HG02610 (cell line): Measurements from ENCODE around the gene RBL1.
"Not testable (repeated sequence)": the region's sequence is repeated elsewhere in the genome, so short reads cannot be mapped to it uniquely, and the experiment has no call there.

Experiments used
- ATAC-seq: cut with Tn5 transposase; IDR thresholded peaks from one replicate; pipeline ENCODE4 v1.9.1; 2021; ENCODE audit warnings: mild to moderate bottlenecking, moderate library complexity; ENCODE audit not compliant: unreplicated experiment

Gene RBL1

DNA sequence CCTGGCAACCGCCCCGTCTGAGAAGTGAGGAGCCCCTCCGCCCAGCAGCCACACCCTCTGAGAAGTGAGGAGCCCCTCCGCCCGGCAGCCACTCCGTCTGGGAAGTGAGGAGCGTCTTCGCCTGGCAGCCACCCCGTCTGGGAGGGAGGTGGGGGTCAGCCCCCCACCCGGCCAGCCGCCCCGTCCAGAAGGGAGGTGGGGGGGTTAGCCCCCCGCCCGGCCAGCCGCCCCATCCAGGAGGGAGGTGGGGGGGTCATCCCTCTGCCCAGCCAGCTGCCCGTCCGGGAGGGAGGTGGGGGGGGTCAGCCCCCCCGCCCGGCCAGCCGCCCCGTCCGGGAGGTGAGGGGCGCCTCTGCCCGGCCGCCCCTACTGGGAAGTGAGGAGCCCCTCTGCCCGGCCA lies 95.6 kb downstream of the RBL1 start:
- not testable (repeated sequence) for ATAC-seq

DNA sequence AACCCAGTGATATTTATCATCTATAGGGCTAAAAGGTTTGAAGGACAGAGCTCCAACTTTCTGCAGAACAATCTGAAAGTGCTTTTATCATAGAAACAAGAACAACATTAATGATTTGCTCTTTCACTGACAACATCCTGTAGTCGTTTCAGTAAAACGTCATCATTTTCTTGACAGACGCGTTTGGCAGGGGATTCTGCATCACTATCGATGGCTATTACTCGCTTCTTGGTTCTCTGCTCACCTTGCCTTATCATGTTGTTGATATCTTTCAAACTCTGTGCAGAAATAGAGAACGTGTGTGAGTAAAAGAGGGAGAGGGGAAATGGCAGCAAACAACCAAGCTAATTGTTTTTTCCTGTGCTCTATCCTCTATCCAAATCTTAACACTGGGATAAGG lies 97.1 kb downstream of the RBL1 start:
- ATAC-seq: no peak

DNA sequence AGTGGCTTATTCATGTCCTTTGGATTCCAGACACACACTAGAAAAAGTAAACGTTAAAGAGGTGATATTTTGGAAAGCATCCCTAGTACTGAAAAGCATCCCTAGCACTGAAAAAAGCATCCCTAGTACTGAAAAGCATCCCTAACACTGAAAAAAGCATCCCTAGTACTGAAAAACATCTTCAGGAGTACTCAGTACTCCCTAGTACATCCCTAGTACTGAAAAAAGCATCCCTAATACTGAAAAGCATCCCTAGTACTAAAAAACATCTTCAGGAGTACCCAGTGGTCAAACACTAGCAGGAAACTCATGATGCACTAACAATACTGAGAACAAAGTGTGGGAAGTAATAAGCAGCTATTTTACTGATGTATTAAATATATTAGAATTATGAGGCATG lies 98.7 kb downstream of the RBL1 start:
- no peak for ATAC-seq

DNA sequence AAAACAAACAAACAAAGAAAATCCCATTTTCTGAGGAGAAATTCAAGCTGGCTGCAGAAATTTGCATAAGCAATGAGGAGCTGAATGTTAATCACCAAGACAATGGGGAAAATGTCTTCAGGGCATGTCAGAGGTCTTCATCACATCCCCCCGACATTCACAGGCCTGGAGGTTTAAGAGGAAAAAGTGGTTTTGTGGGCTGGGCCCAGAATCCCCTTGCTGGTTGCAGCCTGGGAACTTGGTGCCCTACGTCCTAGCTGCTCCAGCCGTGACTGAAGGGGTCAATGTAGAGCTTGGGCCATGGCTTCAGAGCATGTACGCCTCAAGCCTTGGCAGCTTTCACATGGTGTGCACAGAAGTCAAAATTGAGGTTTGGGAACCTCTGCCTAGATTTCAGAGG lies 101.6 kb downstream of the RBL1 start:
- ATAC-seq: not testable (repeated sequence)

DNA sequence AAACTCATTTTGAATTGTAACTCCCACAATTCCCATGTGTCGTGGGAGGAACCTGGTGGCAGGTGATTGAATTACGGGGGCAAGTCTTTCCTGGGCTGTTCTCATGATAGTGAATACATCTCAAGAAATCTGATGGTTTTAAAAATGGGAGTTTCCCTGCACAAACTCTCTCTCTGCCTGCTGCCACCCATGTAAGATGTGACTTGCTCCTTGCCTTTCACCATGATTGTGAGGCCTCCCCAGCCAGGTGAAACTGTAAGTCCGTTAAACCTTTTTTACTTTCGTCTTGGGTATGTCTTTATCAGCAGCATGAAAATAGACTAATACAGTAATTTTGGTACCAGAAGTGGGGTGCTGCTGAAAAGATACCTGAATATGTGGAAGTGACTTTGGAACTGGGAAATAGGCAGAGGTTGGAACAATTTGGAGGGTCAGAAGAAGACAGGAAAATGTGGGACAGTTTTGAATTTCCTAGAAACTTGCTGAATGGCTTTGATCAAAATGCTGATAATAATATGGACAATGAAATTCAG lies 102.9 kb downstream of the RBL1 start:
- ATAC-seq: no peak

DNA sequence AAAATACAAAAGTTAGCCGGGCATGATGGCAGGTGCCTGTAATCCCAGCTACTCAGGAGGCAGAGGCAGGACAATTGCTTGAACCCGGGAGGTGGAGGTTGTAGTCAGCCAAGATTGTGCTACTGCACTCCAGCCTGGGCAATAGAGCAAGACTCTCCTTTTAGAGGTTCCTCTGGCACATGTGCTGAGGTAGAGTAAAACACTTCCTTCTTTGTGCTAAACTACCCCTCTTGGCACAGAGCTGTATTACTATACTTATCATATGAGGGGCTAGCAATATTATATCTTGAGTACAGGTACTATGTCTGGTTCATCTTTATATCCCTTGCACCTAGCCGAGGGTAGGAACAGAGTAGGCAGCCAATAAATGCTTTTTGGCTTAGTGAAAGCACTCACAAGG lies 104.1 kb downstream of the RBL1 start:
- ATAC-seq: no peak

DNA sequence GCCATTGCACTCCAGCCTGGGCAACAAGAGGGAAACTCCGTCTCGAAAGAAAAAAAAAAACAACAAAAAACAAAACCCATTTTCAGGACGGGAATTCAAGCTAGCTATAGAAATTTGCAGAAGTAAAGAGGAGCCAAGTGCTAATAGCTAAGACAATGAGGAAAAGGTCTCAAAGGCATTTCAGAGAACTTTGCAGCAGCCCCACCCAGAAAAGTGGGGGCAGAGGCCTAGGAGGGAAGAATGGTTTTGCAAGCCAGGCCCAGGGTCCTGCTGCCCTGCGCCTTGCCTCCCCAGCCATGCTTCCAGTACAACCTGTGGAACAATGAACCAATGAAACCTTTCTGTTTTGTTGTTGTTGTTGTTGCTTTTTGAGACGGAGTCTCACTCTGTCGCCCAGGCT lies 106.0 kb downstream of the RBL1 start:
- ATAC-seq: no peak

DNA sequence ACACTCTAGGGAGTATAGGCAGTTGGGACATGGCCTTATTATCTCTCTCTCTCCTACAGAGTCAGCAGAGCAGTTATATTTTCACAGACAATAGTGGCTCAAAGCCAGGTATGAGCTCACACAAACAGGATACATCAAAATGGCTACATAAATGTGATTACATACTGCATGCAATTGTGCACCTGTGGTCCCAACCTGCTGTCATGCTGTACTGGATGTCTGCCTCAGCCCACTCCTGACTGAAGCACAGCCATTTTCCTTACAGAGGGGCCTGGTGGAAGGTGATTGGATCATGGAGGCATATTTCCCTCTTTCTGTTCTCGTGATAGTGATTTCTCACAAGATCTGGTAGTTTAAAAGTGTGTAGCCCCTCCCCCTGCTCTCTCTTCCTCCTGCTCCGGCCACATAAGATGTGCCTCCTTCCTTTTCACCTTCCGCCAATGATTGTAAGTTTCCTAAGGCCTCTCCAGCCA lies 107.3 kb downstream of the RBL1 start:
- ATAC-seq: no peak

DNA sequence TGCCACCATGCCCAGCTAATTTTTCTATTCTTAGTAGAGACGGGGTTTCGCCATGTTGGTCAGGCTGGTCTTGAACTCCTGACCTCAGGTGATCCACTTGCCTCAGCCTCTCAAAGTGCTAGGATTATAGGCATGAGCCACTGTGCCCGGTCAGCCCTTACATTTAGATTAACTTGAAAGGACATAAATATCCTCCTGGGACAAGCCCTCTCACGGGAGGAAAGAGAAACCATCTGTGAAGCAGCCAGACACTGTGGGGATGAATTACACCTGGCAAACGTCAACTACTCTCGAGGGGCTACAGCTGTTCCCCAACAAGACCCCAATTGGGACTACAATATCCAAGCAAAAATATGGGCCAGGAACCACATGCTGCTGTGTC lies 111.5 kb downstream of the RBL1 start:
- no peak for ATAC-seq

DNA sequence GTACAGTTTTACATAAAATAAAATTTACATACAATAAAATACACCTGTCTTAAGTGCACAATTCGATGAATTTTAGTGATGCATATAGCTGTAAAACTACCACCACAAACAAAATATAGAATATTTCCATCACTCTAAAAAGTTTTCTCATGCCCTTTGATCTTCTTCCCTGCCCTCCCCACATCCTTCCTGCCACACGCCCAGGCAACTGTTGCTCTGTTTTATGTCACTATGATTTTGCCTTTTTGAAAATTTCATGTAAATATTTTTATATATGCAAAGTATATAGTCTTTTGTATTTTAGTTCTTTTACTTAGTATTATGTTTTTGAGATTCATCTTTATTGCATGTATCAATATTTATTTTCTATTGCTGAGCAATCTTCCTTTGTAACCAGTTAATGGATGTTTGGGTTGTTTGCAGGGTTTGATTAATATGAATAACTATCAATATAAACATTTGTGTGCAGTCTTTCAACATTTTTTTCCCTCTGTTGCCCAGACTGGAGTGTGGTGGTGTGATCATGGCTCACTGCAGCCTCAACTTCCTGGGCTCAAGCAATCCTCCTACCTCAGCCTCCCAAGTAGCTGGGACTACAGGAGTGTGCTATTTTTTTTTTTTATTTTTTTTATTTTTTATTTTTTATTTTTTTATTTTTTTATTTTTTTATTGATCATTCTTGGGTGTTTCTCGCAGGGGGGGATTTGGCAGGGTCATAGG lies 120.5 kb downstream of the RBL1 start:
- no peak for ATAC-seq

DNA sequence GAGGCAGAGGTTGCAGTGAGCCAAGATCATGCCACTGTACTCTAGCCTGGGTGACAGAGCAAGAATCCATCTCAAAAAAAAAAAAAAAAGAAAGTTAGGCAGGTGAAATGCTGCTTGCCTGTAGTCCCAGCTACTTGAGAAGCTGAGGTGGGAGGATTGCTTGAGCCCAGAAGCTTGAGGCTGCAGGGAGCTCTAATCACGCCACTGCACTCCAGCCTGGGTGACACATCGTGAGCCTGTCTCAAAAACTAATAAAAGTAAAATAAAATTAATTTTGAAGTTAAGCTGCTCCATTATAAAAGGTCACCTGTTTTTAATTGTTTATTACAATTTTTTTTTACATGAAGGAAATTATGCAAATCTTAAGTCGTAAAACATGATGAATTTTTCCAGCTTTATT lies 121.1 kb downstream of the RBL1 start:
- no peak for ATAC-seq

DNA sequence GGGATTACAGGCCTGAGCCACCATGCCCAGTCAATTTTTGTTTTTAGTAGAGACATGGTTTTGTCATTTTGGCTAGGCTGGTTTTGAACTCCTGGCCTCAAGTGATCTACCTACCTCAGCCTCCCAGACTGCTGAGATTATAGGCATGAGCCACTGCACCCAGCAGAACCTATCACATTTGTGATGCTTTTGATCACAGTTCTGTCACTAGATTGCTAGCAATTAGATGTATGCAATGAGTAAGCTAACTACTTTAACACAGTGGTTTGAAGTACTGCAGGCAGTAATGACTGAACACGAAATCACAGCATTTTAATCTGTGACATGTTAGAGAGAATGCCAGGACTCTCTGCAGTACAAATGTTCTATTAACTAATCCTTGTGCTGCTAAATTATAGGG lies 124.7 kb downstream of the RBL1 start:
- no peak for ATAC-seq

DNA sequence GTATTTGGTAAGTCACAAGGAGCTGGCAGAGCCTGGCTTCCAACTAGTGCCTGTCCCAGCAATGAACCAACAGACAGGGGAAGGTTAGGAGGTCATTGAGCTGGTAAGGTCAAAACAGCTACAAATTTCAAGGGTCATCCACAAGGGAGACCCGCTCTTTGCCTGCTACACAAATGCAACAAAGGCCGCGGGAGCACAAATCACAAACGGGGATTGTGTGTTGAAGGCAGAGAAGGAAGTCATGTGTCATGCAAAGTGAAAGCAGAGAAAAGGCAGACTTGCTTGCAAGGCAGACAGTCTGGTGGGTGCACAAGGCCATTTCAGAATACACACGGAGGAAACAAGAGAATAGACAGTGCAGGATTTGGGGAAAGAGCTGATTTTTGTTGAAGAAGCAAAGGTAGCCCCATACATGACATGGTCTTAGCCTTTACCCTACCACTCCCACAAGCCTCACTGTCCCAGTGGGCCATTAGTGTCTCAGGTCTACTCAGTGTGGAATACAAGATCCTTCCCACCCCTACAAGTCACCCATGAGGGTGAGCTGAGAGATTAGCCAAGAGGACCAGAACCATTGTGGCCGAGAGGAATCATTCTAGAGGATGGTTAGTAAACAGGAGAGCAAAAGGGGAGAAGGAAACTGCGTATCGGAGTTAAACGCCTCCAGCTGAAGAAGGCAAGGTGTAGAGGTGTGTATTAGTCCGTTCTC lies 126.2 kb downstream of the RBL1 start:
- no peak for ATAC-seq

DNA sequence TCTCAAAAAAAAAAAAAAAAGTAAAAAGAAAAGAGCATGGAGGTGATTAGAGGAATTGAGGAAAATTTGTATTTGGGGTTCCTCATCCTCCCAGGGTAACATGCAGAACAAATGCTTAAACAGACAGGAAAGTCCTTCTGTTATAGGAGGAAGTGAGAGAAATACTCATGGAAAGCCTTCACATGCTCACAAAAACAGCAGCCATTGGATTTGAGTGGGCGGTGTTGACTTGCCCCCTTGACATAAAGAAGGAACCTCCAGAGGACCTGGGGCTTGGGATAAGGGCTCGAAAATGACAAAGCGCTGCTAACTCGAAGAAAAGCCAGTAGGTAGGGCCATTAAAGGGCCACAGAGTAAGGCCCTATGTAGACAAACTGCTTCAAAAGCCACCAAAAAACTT lies 126.7 kb downstream of the RBL1 start:
- ATAC-seq: no peak

DNA sequence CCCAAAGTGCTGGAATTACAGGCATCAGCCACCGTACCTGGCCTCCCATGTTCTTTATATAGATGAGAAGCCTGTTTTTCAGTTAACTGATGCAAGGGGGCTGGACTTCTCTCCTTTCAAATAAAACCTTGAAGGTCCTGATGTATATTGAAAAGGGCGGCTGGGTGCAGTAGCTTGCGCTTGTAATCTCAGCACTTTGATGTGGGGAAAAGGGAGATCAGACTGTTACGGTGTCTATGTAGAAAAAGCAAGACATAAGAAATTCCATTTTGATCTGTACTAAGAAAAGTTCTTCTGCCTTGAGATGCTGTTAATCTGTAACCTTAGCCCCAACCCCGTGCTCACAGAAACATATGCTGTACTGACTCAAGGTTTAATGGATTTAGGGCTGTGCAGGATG lies 128.2 kb downstream of the RBL1 start:
- ATAC-seq: no peak

DNA sequence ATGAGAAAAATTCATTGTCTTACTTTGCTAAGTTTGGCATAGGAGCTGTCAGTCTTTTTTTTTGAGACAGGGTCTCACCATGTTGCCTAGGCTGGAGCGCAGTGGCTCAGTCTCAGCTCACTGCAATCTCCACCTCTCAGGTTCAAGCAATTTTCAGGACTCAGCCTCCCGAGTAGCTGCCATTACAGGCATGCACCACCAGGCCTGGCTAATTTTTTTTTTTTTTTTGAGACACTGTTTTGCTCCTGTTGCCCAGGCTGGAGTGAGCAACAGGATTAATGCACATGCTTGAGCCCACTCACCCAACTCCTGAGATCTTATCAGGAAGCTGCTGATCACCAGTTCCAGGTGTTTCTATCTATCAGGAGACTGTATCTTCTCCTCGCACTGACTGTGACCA lies 128.8 kb downstream of the RBL1 start:
- not testable (repeated sequence) for ATAC-seq

DNA sequence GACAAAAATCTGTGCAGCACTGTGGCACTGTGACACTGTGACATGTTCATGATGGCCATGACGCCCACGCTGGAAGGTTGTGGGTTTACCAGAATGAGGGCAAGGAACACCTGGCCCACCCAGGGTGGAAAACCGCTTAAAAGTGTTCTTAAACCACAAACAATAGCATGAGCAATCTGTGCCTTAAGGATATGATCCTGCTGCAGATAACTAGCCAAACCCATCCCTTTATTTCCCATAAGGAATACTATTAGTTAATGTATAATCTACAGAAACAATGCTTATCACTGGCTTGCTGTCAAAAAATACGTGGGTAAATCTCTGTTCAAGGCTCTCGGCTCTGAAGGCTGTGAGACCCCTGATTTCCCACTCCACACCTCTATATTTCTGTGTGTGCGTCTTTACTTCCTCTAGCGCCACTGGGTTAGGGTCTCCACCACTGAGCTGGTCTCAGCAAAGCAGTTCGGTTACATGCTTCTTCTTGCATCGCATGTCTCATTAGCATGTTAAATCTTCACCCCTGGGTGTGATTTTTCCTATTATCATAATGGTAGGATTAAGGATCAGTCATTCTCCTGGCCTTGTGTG lies 133.3 kb downstream of the RBL1 start:
- not testable (repeated sequence) for ATAC-seq

DNA sequence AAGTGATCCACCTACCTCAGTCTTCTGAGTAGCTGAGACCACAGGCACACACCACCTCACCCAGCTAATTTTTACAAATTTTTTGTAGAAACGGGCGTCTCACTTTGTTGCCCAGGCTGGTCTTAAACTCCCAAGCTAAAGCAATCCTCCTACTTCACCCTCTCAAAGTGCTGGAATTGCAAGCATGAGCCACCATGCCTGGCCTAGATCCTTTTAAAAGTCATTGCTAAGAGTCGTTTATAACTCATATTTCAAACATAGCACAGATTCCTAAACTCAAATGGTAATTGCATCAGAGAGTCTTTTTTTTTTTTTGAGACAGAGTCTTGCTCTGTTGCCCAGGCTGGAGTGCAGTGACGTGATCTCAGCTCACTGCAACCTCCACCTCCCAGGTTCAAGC lies 136.6 kb downstream of the RBL1 start:
- no peak for ATAC-seq

DNA sequence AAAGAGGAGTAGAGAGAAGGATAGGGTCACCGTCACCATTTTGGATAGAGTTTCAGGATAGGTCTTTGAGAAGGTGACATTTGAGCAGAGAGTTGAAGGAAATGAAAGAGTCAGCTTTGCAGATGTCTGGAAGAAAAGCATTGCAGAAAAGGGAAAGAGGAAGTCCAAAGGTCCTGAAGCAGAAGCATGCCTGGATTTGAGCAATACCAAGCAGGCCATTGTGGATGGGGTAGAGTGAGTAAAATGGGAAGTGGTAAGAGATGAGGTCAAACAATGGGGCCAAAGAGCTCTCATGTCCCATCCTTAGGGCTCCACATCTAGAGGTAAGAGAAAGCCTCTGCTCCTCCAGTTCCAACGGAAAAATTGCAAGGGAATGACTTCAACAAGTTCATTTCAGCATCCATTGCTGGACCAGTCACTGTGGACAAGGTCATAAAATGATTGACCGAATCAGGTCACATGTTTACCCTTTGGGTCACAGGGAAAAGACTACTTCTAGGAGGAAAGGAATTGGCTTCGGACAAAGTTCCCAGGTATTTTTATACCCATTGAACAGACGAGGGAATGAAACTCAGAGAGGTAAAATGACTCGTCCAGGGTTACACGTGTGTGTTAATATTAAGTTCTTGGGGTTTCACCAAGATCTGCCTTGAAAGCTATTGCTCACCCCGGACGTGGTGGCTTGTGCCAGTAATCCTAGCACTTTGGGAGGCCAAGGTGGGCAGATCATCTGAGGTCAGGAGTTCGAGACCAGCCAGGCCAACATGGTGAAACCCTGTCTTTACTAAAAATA lies 137.7 kb downstream of the RBL1 start:
- no peak for ATAC-seq

DNA sequence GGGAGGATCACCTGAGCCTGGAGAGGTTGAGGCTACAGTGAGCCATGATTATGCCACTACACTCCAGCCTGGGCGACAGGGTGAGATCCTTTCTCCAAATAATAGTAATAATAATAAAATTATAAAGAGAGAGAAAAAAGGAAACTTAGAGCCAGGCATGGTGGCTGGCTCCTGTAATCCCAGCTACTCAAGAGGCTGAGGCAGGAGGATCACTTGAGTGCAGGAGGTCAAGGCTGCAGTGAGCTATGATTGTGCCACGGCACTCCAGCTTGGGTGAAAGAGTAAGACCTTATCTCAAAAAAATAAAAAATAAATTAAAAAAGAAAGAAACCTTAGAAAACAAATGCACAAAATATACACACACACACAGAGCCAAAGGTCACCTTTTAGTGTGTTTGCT lies 139.1 kb downstream of the RBL1 start:
- no peak for ATAC-seq

DNA sequence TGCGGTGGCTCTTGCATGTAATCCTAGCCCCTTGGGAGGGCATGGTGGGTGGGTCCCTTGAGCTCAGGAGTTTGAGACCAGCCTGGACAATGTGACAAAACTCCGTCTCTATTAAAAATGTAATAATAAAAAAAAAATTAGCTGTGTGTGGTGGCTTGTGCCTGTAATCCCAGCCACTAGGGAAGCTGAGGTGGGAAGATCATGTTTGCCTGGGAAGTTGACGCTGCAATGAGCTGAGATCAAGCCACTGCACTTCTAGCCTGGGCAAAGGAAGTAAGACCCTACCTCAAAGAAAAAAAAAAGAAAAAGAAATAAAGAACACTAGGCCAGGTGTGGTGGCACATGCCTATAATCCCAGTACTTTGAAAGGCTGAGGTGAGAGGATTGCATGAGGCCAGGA lies 139.8 kb downstream of the RBL1 start:
- ATAC-seq: no peak
